Astrocyte (in vitro differentiated cells and primary cell): Measurements from ENCODE around the gene KIF18B. TPM values are rescaled to one million over a fixed set of nuclear protein-coding genes. Genes with fewer than 3 reads are reported as not detected.

Source experiments
- DNase-seq: peaks from one replicate; pipeline ENCODE4 v3.0.0-alpha.2; 2010; ENCODE audit warnings: low read depth
- FAIRE-seq: peaks from 2 replicates; lab custom pipeline; 2011; peaks lifted over from hg19 to GRCh38; lab: Jason Lieb, UNC
- H2AFZ ChIP-seq: 2 replicates; pipeline ENCODE4 v1.6.0; 2012; ENCODE audit warnings: low read depth, low read length, inconsistent platforms
- H3K27ac ChIP-seq: 2 replicates; pipeline ENCODE4 v1.5.1; 2011; ENCODE audit warnings: low read depth, low read length, inconsistent platforms
- H3K27me3 ChIP-seq: 2 replicates; pipeline ENCODE4 v1.6.0; 2011; ENCODE audit warnings: low read length, inconsistent platforms; ENCODE audit not compliant: insufficient read depth
- H3K36me3 ChIP-seq: 2 replicates; pipeline ENCODE4 v1.5.1; 2011; ENCODE audit warnings: low read length, inconsistent platforms; ENCODE audit not compliant: insufficient read depth
- H3K4me1 ChIP-seq: 2 replicates; pipeline ENCODE4 v1.5.1; 2011; ENCODE audit warnings: low read length, inconsistent platforms; ENCODE audit not compliant: insufficient read depth
- H3K4me2 ChIP-seq: 2 replicates; pipeline ENCODE4 v1.6.0; 2012; ENCODE audit warnings: low read length, inconsistent platforms
- H3K4me3 ChIP-seq: 2 replicates; pipeline ENCODE4 v1.5.1; 2011; ENCODE audit warnings: low read depth, mild to moderate bottlenecking, low read length, inconsistent platforms; ENCODE audit not compliant: insufficient read depth
- H3K79me2 ChIP-seq: 2 replicates; pipeline ENCODE4 v1.6.0; 2012; ENCODE audit warnings: mild to moderate bottlenecking, low read length, inconsistent platforms; ENCODE audit not compliant: insufficient read depth
- H3K9ac ChIP-seq: 2 replicates; pipeline ENCODE4 v1.6.0; 2012; ENCODE audit warnings: mild to moderate bottlenecking, low read length, inconsistent platforms
- H3K9me3 ChIP-seq: 2 replicates; pipeline ENCODE4 v1.5.1; 2012; ENCODE audit warnings: low read depth, mild to moderate bottlenecking, low read length, inconsistent platforms; ENCODE audit not compliant: insufficient read depth
- H4K20me1 ChIP-seq: 2 replicates; pipeline ENCODE4 v1.6.0; 2012; ENCODE audit warnings: low read length, inconsistent platforms; ENCODE audit not compliant: insufficient read depth
- H3K27ac Mint-ChIP-seq: one replicate; pipeline ENCODE4 v1.8.0; 2021; ENCODE audit warnings: mild to moderate bottlenecking, mixed read lengths; ENCODE audit not compliant: unreplicated experiment
- H3K27me3 Mint-ChIP-seq: one replicate; pipeline ENCODE4 v1.8.0; 2021; ENCODE audit warnings: low read depth, mixed read lengths; ENCODE audit not compliant: unreplicated experiment
- H3K36me3 Mint-ChIP-seq: one replicate; pipeline ENCODE4 v1.8.0; 2021; ENCODE audit warnings: low read depth, mixed read lengths; ENCODE audit not compliant: unreplicated experiment
- H3K4me1 Mint-ChIP-seq: one replicate; pipeline ENCODE4 v1.8.0; 2021; ENCODE audit warnings: low read depth, mixed read lengths; ENCODE audit not compliant: unreplicated experiment
- H3K4me3 Mint-ChIP-seq: one replicate; pipeline ENCODE4 v1.8.0; 2021; ENCODE audit warnings: mild to moderate bottlenecking, moderate library complexity, mixed read lengths; ENCODE audit not compliant: unreplicated experiment
- H3K9me3 Mint-ChIP-seq: one replicate; pipeline ENCODE4 v1.8.0; 2021; ENCODE audit warnings: mild to moderate bottlenecking, mixed read lengths; ENCODE audit not compliant: unreplicated experiment
- EZH2 ChIP-seq: IDR thresholded peaks from 2 replicates; pipeline ENCODE4 v1.6.1; 2012; ENCODE audit warnings: mild to moderate bottlenecking, low read length, inconsistent platforms; ENCODE audit not compliant: insufficient read depth
- total RNA-seq: library from RNA; stranded (reverse); gene quantifications from 2 replicates; pipeline ENCODE4 v1.2.1, GENCODE V29; 2021
- TF ChIP-seq, protein P1 (sequence below): IDR thresholded peaks from 2 replicates; pipeline ENCODE4 v1.5.1; 2011; ENCODE audit warnings: low read depth, mild to moderate bottlenecking, inconsistent platforms, low read length, moderate library complexity; ENCODE audit not compliant: insufficient read depth

Gene KIF18B
- total RNA-seq, 1 donor from 2014 or later, result 1.8 TPM

DNA sequence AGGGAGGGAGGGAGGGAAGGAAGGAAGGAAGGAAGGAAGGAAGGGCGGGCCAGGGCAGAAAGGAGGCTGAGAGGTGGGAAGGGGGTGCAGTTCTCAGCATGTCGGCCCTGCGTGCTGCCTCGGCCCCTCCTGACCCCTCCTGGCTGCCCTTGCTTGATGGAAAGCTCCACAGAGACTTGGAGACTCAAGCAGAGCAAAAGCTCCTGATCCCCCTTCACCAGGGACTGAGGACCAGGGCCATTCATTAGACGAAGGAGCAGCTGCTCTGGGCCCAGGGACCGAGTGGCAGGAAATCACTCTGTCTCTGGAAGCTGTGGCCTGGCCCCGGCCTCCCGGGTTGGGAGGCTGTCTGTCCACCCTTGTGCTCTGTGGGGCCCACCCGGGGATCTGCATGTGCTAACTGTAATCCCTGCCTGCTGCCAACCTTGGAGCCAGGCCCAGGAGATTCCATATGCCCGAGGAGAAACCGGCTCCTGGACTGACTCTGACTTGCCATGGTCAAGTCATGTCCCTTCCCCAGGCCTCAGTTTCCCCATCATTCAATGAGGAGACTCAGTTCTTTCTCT, 47.9 kb upstream of the KIF18B start:
- no peaks in the 10 kb centered on the region for H3K4me1 ChIP-seq
- peaks cover 3% of the 10 kb centered on the region for H3K27me3 ChIP-seq
- Mint-ChIP-seq H3K27ac (no peak overlapping the region), H3K4me3 (no peak overlapping the region), H3K27me3 (peaks cover 51% of the 10 kb centered on the region), H3K36me3 (no peaks in the 10 kb centered on the region), H3K4me1 (no peaks in the 10 kb centered on the region), H3K9me3 (peaks cover 5% of the 10 kb centered on the region)
- H3K36me3 ChIP-seq, result no peaks in the 10 kb centered on the region
- H3K9ac ChIP-seq, result no peak overlapping the region
- no peak overlapping the region for H3K4me3 ChIP-seq
- H3K27ac ChIP-seq, result no peak overlapping the region
- no peak overlapping the region for H3K4me2 ChIP-seq
- TF ChIP-seq, protein P1, sequence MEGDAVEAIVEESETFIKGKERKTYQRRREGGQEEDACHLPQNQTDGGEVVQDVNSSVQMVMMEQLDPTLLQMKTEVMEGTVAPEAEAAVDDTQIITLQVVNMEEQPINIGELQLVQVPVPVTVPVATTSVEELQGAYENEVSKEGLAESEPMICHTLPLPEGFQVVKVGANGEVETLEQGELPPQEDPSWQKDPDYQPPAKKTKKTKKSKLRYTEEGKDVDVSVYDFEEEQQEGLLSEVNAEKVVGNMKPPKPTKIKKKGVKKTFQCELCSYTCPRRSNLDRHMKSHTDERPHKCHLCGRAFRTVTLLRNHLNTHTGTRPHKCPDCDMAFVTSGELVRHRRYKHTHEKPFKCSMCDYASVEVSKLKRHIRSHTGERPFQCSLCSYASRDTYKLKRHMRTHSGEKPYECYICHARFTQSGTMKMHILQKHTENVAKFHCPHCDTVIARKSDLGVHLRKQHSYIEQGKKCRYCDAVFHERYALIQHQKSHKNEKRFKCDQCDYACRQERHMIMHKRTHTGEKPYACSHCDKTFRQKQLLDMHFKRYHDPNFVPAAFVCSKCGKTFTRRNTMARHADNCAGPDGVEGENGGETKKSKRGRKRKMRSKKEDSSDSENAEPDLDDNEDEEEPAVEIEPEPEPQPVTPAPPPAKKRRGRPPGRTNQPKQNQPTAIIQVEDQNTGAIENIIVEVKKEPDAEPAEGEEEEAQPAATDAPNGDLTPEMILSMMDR, result no peak
- TF ChIP-seq EZH2, result no peak
- H4K20me1 ChIP-seq, result no peaks in the 10 kb centered on the region
- no peak for FAIRE-seq
- H2AFZ ChIP-seq, result no peak overlapping the region
- H3K79me2 ChIP-seq, result no peaks in the 10 kb centered on the region
- H3K9me3 ChIP-seq, result peaks cover 5% of the 10 kb centered on the region
- DNase-seq, result no peak

DNA sequence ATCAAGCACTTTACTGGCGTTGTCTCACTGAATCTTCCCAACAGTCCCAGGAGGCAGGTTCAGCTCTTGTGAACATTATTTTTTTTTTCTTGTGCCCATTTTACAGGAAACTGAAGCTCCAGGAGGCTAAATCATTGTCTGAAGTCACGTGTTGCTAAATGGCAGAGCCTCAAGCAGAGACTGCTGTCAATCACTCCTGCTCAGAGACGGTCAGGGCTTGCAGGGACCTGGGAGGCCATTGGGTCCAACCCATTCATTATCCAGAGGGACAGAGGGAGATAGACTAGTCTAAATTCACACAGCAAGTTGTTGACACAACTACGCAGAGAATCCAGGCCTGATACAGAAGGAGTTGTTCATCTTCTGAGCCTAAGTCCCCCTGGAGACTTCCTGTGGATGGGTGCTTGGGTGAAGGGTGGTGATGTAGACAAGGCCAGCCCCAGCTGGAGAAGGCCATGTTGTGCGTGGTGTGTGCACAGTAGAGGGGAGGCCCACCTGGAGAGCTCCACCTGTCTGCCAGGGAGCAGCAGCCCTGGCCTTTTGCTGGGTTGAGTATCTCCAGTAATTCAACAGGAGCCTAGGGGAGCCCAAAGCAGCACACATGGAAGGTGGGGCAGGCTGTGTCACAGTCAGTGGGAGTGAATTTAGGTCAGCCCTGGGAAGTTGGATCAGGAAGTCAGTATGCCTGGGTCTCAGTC, 44.8 kb upstream of the KIF18B start:
- Mint-ChIP-seq H3K4me3 (no peak overlapping the region), H3K27ac (no peak overlapping the region), H3K4me1 (peaks cover 2% of the 10 kb centered on the region), H3K9me3 (peaks cover 4% of the 10 kb centered on the region), H3K27me3 (peaks cover 64% of the 10 kb centered on the region), H3K36me3 (peaks cover 2% of the 10 kb centered on the region)
- no peaks in the 10 kb centered on the region for H3K79me2 ChIP-seq
- H3K4me1 ChIP-seq, result no peaks in the 10 kb centered on the region
- H3K4me2 ChIP-seq, result no peak overlapping the region
- DNase-seq, result no peak
- H3K27ac ChIP-seq, result no peak overlapping the region
- no peaks in the 10 kb centered on the region for H3K9me3 ChIP-seq
- H3K9ac ChIP-seq, result no peak overlapping the region
- H2AFZ ChIP-seq, result no peak overlapping the region
- H3K27me3 ChIP-seq, result peaks cover under 1% of the 10 kb centered on the region
- H3K36me3 ChIP-seq, result no peaks in the 10 kb centered on the region
- H4K20me1 ChIP-seq, result no peaks in the 10 kb centered on the region
- no peak overlapping the region for H3K4me3 ChIP-seq
- TF ChIP-seq, protein P1, result no peak
- TF ChIP-seq EZH2, result no peak
- no peak for FAIRE-seq

DNA sequence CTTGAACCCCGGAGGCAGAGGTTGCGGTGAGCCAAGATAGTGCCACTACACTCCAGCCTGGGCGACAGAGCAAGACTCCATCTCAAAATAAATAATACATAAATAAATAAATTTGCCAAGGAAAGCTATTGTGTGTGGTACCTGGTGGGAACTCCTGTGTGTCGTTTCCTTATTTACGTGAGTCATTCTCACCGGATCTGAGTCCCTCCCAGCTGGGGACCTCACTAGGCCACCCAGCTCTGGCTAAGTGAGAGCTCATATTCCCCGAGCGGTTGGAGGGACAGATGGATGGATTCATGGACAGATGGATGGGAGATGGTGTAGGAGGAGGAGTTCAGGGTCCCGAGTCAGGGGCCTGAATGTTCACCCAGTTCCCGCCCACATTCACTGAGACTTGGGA, 43.4 kb upstream of the KIF18B start:
- no peaks in the 10 kb centered on the region for H3K9me3 ChIP-seq
- DNase-seq, result no peak
- H3K4me1 ChIP-seq, result no peaks in the 10 kb centered on the region
- Mint-ChIP-seq H3K27ac (peak overlapping the region; percentile 12), H3K4me1 (peaks cover 4% of the 10 kb centered on the region), H3K27me3 (peaks cover 53% of the 10 kb centered on the region), H3K36me3 (peaks cover 2% of the 10 kb centered on the region), H3K9me3 (peaks cover 4% of the 10 kb centered on the region), H3K4me3 (no peak overlapping the region)
- H3K27ac ChIP-seq, result no peak overlapping the region
- no peak overlapping the region for H3K4me3 ChIP-seq
- H3K27me3 ChIP-seq, result peaks cover under 1% of the 10 kb centered on the region
- H4K20me1 ChIP-seq, result no peaks in the 10 kb centered on the region
- no peak overlapping the region for H3K9ac ChIP-seq
- no peak for FAIRE-seq
- no peak overlapping the region for H3K4me2 ChIP-seq
- no peaks in the 10 kb centered on the region for H3K79me2 ChIP-seq
- TF ChIP-seq, protein P1, result no peak
- TF ChIP-seq EZH2, result no peak
- H2AFZ ChIP-seq, result no peak overlapping the region
- no peaks in the 10 kb centered on the region for H3K36me3 ChIP-seq
